HepG2 (cell line): ENCODE results near the gene CFAP61. TPM values are rescaled to one million over a fixed set of nuclear protein-coding genes. Genes with fewer than 3 reads are reported as not detected.

Source experiments
- ATAC-seq: fragments of 200-7000 bp; cut with Tn5 transposase; 3 replicates; pipeline ENCODE4 v1.9.1; 2020; ENCODE audit warnings: mild to moderate bottlenecking, moderate library complexity
- BruUV-seq: library from RNA; stranded (reverse); fragments of 400-500 nt; replicated peaks from 2 replicates; lab custom pipeline; 2021; lab: Mats Ljungman, UMichigan
- CTCF ChIA-PET: fragments of 300-600 bp; formaldehyde crosslinking; extraction: SDS; loops from one replicate; lab custom pipeline; 2021; ENCODE audit warnings: low total read pairs, inconsistent platforms, low intra/inter-chr PET ratio; lab: Yijun Ruan, JAX
- POLR2A ChIA-PET: fragments of 350-600 bp; sonication (Branson Sonifier 250); formaldehyde crosslinking; loops from one replicate; lab custom pipeline; 2020; ENCODE audit warnings: antibody characterized with exemption, inconsistent platforms; lab: Yijun Ruan, JAX
- DNase-seq: peaks from one replicate; pipeline ENCODE4 v3.0.0-alpha.2; 2015; ENCODE audit warnings: low spot score
- FAIRE-seq: peaks from 3 replicates; lab custom pipeline; 2011; peaks lifted over from hg19 to GRCh38; lab: Jason Lieb, UNC
- H2AFZ ChIP-seq: one replicate; pipeline ENCODE4 v1.6.1; 2011; ENCODE audit warnings: low read length, inconsistent platforms
- H3K27ac ChIP-seq: fragments of 300-600 bp; 3 replicates; pipeline ENCODE4 v1.8.0; 2011; ENCODE audit warnings: mixed run types, mild to moderate bottlenecking, mixed read lengths, low read length, inconsistent platforms; ENCODE audit not compliant: insufficient read depth; ENCODE audit errors: extremely low read length
- H3K27me3 ChIP-seq, 2 experiments: fragments of 200-600 bp in 1 of 2; 2 replicates in 1 of 2; 3 replicates in 1 of 2; pipeline versions ENCODE4 v1.6.0 to v1.8.0; 2011; ENCODE audit warnings: low read length in 2 of 2, mild to moderate bottlenecking in 2 of 2, moderate library complexity in 2 of 2, inconsistent platforms in 1 of 2; ENCODE audit not compliant: insufficient read depth in 2 of 2, control insufficient read depth in 1 of 2
- H3K36me3 ChIP-seq, 2 experiments: fragments of 200-600 bp in 1 of 2; replicated peaks in 1 of 2; 2 replicates in 1 of 2; 3 replicates in 1 of 2; pipeline versions ENCODE4 v1.5.1 to v1.8.0; 2011; ENCODE audit warnings: low read length in 2 of 2, inconsistent platforms in 1 of 2; ENCODE audit not compliant: insufficient read depth in 2 of 2, control insufficient read depth in 1 of 2
- H3K4me1 ChIP-seq: 2 replicates; pipeline ENCODE4 v1.5.1; 2012; ENCODE audit warnings: low read length, inconsistent platforms; ENCODE audit not compliant: insufficient read depth
- H3K4me2 ChIP-seq: 2 replicates; pipeline ENCODE4 v1.6.0; 2011; ENCODE audit warnings: low read depth, low read length, inconsistent platforms
- H3K4me3 ChIP-seq, 3 experiments: fragments of 200-600 bp in 1 of 3; sonication (generic), shearing (Covaris generic) in 1 of 3; replicated peaks in 1 of 3; 2 replicates each; pipeline ENCODE4 v1.5.1; 2011 to 2016; ENCODE audit warnings: low read length in 3 of 3, inconsistent platforms in 2 of 3, low read depth in 2 of 3, mild to moderate bottlenecking in 2 of 3, control low read depth in 1 of 3, mixed read lengths in 1 of 3; ENCODE audit not compliant: insufficient read depth in 1 of 3
- H3K79me2 ChIP-seq: one replicate; pipeline ENCODE4 v1.6.1; 2011; ENCODE audit warnings: low read length, inconsistent platforms; ENCODE audit not compliant: insufficient read depth
- H3K9ac ChIP-seq: 2 replicates; pipeline ENCODE4 v1.6.0; 2011; ENCODE audit warnings: mild to moderate bottlenecking, low read depth, low read length, inconsistent platforms; ENCODE audit not compliant: insufficient read depth
- H3K9me3 ChIP-seq: 2 replicates; pipeline ENCODE4 v1.5.1; 2012; ENCODE audit warnings: mild to moderate bottlenecking, low read length
- H4K20me1 ChIP-seq: 2 replicates; pipeline ENCODE4 v1.6.0; 2011; ENCODE audit warnings: inconsistent platforms, mild to moderate bottlenecking, low read length, moderate library complexity; ENCODE audit not compliant: insufficient read depth
- CCDC6 ChIP-seq: sonication (generic); formaldehyde crosslinking; IDR thresholded peaks from 2 replicates; pipeline ENCODE4 v1.8.1; 2022; ENCODE audit warnings: mild to moderate bottlenecking, missing genetic modification reagents, moderate library complexity
- NCOA2 ChIP-seq: sonication (generic); formaldehyde crosslinking; IDR thresholded peaks from 2 replicates; pipeline ENCODE4 v1.8.0; 2022; ENCODE audit warnings: inconsistent platforms
- SALL2 ChIP-seq: sonication (generic); formaldehyde crosslinking; IDR thresholded peaks from 2 replicates; pipeline ENCODE4 v1.8.1; 2023; ENCODE audit warnings: mild to moderate bottlenecking, missing genetic modification reagents, inconsistent platforms
- SP1 ChIP-seq, 2 experiments: fragments of 450-650 bp in 1 of 2; sonication (generic) in 1 of 2; formaldehyde crosslinking in 1 of 2; IDR thresholded peaks; 2 replicates each; pipeline versions ENCODE4 v1.4.0 to v1.6.1; 2016 to 2020; ENCODE audit warnings: missing genetic modification reagents in 1 of 2
- ZBED4 ChIP-seq: sonication (generic); formaldehyde crosslinking; IDR thresholded peaks from 2 replicates; pipeline ENCODE4 v1.4.0; 2020; ENCODE audit warnings: missing genetic modification reagents, borderline replicate concordance
- ZBTB26 ChIP-seq: IDR thresholded peaks from 2 replicates; pipeline ENCODE4 v1.6.1; 2016; ENCODE audit warnings: missing compliant biosample characterization, missing genetic modification reagents, borderline replicate concordance
- ZBTB43 ChIP-seq: sonication (generic); formaldehyde crosslinking; conservative IDR thresholded peaks from 2 replicates; pipeline ENCODE4 v1.4.0; 2020; ENCODE audit warnings: missing genetic modification reagents
- ZBTB8A ChIP-seq: sonication (generic); formaldehyde crosslinking; IDR thresholded peaks from 2 replicates; pipeline ENCODE4 v1.4.0; 2020; ENCODE audit warnings: mild to moderate bottlenecking, low read depth, missing genetic modification reagents, borderline replicate concordance
- ZNF256 ChIP-seq: sonication (generic); formaldehyde crosslinking; conservative IDR thresholded peaks from 2 replicates; pipeline ENCODE4 v1.4.0; 2020; ENCODE audit warnings: missing genetic modification reagents
- ZNF280D ChIP-seq: sonication (generic); formaldehyde crosslinking; IDR thresholded peaks from 2 replicates; pipeline ENCODE4 v1.5.1; 2020; ENCODE audit warnings: mild to moderate bottlenecking, missing genetic modification reagents
- ZNF674 ChIP-seq: sonication (generic); formaldehyde crosslinking; IDR thresholded peaks from 2 replicates; pipeline ENCODE4 v1.5.0; 2020; ENCODE audit warnings: low read depth, mild to moderate bottlenecking, missing genetic modification reagents
- ZNF792 ChIP-seq: IDR thresholded peaks from 2 replicates; pipeline ENCODE4 v1.6.1; 2016
- WGBS: methylation state at CpG from one replicate; pipeline ENCODE4 v1.1.6; 2017; ENCODE audit warnings: low lambda C conversion rate; 5-methylcytosine and 5-hydroxymethylcytosine counted together
- in situ Hi-C: cut with HindIII; loops from 2 replicates; pipeline ENCODE4 v1.10.0; 2017; ENCODE audit warnings: low pct_unique_long_range_greater_than_20kb; ENCODE audit not compliant: extremely low pct_ligation_motif_present
- intact Hi-C: fragments of 100-400 bp; cut with micrococcal nuclease; formaldehyde crosslinking; loops from one replicate; pipeline ENCODE4 v1.10.0; 2022; ENCODE audit not compliant: unreplicated experiment
- polyA plus RNA-seq, 8 experiments: library from polyadenylated mRNA; depleted of rRNA in 3 of 8; stranded (reverse) in 7 of 8; unstranded in 1 of 8; fragments of >200 nt; fragmentation: Illumina TruSeq in 4 of 8; extraction: Trizol in 4 of 8; gene quantifications; 2 replicates each; pipeline versions ENCODE4 v1.2.1 to v1.2.3, GENCODE V29; 2011 to 2016; ENCODE audit warnings: low read depth in 4 of 8, missing spikeins in 1 of 8, mixed read lengths in 1 of 8; ENCODE audit not compliant: insufficient read depth in 1 of 8
- total RNA-seq, 5 experiments: library from RNA; depleted of rRNA; stranded (reverse); fragments of >200 nt; fragmentation: Illumina TruSeq; extraction: Trizol; gene quantifications; 2 replicates each; pipeline ENCODE4 v1.2.3, GENCODE V29; 2016; ENCODE audit warnings: low read depth in 1 of 5

Gene CFAP61
- total and polyA plus RNA-seq, 2 of the 13 experiments (the other 11 are each of a cell fraction or from before 2014, with no cell fraction given), result 0.27 TPM; not detected in 1

GRCh38 chr20:20199361-20200160 is 147.2 kb downstream of the CFAP61 start:
- ATAC-seq (no peak), DNase-seq (no peak), FAIRE-seq (no peak)
- Histone ChIP-seq H3K4me2 (no peak overlapping the region), H3K4me1 (peaks cover 26% of the 10 kb centered on the region), H3K79me2 (no peaks in the 10 kb centered on the region), H3K9me3 (no peaks in the 10 kb centered on the region), H4K20me1 (no peaks in the 10 kb centered on the region), H3K36me3 (no peaks in the 10 kb centered on the region), H3K27ac (no peak overlapping the region), H3K9ac (no peak overlapping the region), H3K27me3 (0 out of 5 replicates have a peak, but pooled peaks cover 0 to 4% of the 10 kb centered on the region in 2 experiments), H2AFZ (no peak overlapping the region), H3K4me3 (no peak overlapping the region)
- CTCF ChIA-PET, result no interaction called here
- WGBS, result 67% methylated on average over 24 of the region's 24 CpGs
- POLR2A ChIA-PET, result no interaction called here
- intact Hi-C loops, result no loop called here
- in situ Hi-C loops, result no loop called here
- BruUV-seq, result no TSS peak
- TF ChIP-seq ZNF674 (CRISPR knock-in tag) (no peak), SALL2 (no peak), ZNF256 (CRISPR knock-in tag) (no peak), ZBTB26 (CRISPR knock-in tag) (no peak), ZNF280D (no peak), ZNF792 (CRISPR knock-in tag) (no peak), ZBTB8A (no peak), ZBED4 (no peak), SP1 (IDR thresholded peaks at IDR 0.05) (no peak), SP1 (CRISPR knock-in tag; IDR thresholded peaks at IDR 0.05) (no peak), NCOA2 (CRISPR knock-in tag) (no peak), CCDC6 (CRISPR knock-in tag) (no peak), ZBTB43 (CRISPR knock-in tag) (no peak)
